ENCODE measurements around the gene FAIM2.
A peak's percentile ranks its signal among the peaks of the same experiment; 100 is the strongest.

Gene FAIM2

GRCh38 chr12:49903700-49904423, at the start of gene FAIM2:
Gene FAIM2, minus strand, starts transcription at chr12:49903900. Its CDS starts 108 bp downstream, at chr12:49903792.
- peak; percentile 42 to 97 (median 88) for DNase-seq

- no peak for DNase-seq
Measured at GRCh38 chr12:49953151-49953550, 49.5 kb upstream of the FAIM2 start.

GRCh38 chr12:49952391-49953055, 48.8 kb upstream of the FAIM2 start:
- no peak for DNase-seq

GRCh38 chr12:49951411-49952240, 47.9 kb upstream of the FAIM2 start:
- DNase-seq, result no peak

- no peak for DNase-seq
Measured at GRCh38 chr12:49950273-49951251, 46.9 kb upstream of the FAIM2 start, which contains the start of gene AQP2. Gene AQP2, plus strand, starts transcription at chr12:49950737. Its CDS starts 94 bp downstream, at chr12:49950831.

GRCh38 chr12:49949866-49950265, 46.2 kb upstream of the FAIM2 start:
- DNase-seq, result no peak

- DNase-seq, result no peak
Measured at GRCh38 chr12:49948866-49949845, 45.5 kb upstream of the FAIM2 start.

- no peak for DNase-seq
Measured at GRCh38 chr12:49947593-49948226, 44.0 kb upstream of the FAIM2 start.

- peak in 1 of 14 donors; percentile 15 for DNase-seq
Measured at GRCh38 chr12:49946497-49946896, 42.8 kb upstream of the FAIM2 start.

- DNase-seq, result no peak
Measured at GRCh38 chr12:49946086-49946485, 42.4 kb upstream of the FAIM2 start.

GRCh38 chr12:49945394-49946080, 41.8 kb upstream of the FAIM2 start:
- DNase-seq, result peak in 13 of 14 donors; percentile 22 to 83 (median 59)

GRCh38 chr12:49944718-49945117, 41.0 kb upstream of the FAIM2 start:
- no peak for DNase-seq

- no peak for DNase-seq
Measured at GRCh38 chr12:49944046-49944445, 40.3 kb upstream of the FAIM2 start.

- DNase-seq, result no peak
Measured at GRCh38 chr12:49943625-49943960, 39.9 kb upstream of the FAIM2 start.

- no peak for DNase-seq
Measured at GRCh38 chr12:49942921-49943624, 39.4 kb upstream of the FAIM2 start.

- no peak for DNase-seq
Measured at GRCh38 chr12:49942512-49942893, 38.8 kb upstream of the FAIM2 start.

GRCh38 chr12:49941556-49942511, 38.1 kb upstream of the FAIM2 start:
- DNase-seq, result no peak

GRCh38 chr12:49939707-49940106, 36.0 kb upstream of the FAIM2 start:
- no peak for DNase-seq

Data from C1 segment of cervical spinal cord (tissue), 14 donors.